ENCODE results near the gene BPIFB3.

The BPIFB3 gene

DNA sequence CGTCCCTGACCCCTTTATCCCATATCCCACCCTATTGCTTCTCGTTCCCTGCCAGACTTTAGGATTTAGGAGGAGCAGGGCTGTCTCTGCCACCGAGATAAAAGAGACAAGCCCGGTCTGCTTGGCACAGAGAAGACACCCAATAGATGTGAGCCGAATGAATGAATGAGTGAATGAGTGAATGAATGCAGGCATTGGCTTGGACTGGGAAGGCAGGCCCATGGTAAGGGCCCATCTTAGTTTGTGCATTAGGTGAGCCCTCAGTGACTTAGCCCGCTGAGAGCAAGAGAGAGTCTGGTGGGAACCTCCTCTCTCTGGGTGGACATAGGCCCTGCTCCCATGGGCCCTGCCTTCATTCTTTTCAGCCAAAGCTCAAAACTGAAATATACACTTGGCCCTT lies 23.1 kb upstream of the BPIFB3 start:
- Histone ChIP-seq H3K4me3 (ENCODE audit: low read depth, low read length) (no peak overlapping the region), H3K4me1 (no peaks in the 10 kb centered on the region), H3K36me3 (ENCODE audit: control insufficient read depth, insufficient read depth, low read length) (no peaks in the 10 kb centered on the region), H3K27me3 (ENCODE audit: control insufficient read depth, insufficient read depth, low read length) (peaks cover 3% of the 10 kb centered on the region), H2AFZ (no peak overlapping the region), H3K9me3 (ENCODE audit: control insufficient read depth, low read length) (no peaks in the 10 kb centered on the region), H3K4me2 (ENCODE audit: low read length) (no peak overlapping the region), H3K27ac (no peak overlapping the region), H3K9ac (no peak overlapping the region), H3K79me2 (no peaks in the 10 kb centered on the region)
- TF ChIP-seq, protein P1, sequence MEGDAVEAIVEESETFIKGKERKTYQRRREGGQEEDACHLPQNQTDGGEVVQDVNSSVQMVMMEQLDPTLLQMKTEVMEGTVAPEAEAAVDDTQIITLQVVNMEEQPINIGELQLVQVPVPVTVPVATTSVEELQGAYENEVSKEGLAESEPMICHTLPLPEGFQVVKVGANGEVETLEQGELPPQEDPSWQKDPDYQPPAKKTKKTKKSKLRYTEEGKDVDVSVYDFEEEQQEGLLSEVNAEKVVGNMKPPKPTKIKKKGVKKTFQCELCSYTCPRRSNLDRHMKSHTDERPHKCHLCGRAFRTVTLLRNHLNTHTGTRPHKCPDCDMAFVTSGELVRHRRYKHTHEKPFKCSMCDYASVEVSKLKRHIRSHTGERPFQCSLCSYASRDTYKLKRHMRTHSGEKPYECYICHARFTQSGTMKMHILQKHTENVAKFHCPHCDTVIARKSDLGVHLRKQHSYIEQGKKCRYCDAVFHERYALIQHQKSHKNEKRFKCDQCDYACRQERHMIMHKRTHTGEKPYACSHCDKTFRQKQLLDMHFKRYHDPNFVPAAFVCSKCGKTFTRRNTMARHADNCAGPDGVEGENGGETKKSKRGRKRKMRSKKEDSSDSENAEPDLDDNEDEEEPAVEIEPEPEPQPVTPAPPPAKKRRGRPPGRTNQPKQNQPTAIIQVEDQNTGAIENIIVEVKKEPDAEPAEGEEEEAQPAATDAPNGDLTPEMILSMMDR (IDR thresholded peaks at IDR 0.05), result no peak

DNA sequence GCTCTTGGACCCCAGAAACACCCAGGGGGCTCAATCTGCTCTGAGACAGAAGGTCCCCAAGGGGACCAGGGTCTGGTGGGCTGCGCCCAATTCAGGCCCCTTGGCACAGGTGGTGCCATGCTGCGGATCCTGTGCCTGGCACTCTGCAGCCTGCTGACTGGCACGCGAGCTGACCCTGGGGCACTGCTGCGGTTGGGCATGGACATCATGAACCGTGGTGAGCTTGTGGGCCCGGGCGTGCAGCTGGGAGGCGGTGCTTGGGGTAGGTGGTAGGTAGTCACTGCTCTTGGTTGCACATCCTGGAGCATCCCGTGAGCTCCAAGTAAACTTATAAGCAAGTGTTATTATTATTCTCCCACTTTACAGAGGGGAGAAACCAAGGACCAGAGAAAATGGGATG lies 22.2 kb upstream of the BPIFB3 start, which contains the start of gene BPIFB6:
TSS of gene BPIFB6 (plus strand) at position 118 of the 400 bp plus-strand sequence. CDS start at position 118, 0 bp downstream.
- Histone ChIP-seq H3K4me2 (ENCODE audit: low read length) (no peak within 1 kb of the TSS), H2AFZ (no peak within 1 kb of the TSS), H3K4me1 (no peaks in the 10 kb centered on the region), H3K9ac (no peak within 1 kb of the TSS), H3K4me3 (ENCODE audit: low read depth, low read length) (no peak within 1 kb of the TSS), H3K79me2 (no peaks in the 10 kb centered on the region), H3K27ac (no peak within 1 kb of the TSS), H3K27me3 (ENCODE audit: control insufficient read depth, insufficient read depth, low read length) (peaks cover 3% of the 10 kb centered on the region), H3K9me3 (ENCODE audit: control insufficient read depth, low read length) (no peaks in the 10 kb centered on the region), H3K36me3 (ENCODE audit: control insufficient read depth, insufficient read depth, low read length) (no peaks in the 10 kb centered on the region)
- TF ChIP-seq, protein P1 (IDR thresholded peaks at IDR 0.05), result no peak

DNA sequence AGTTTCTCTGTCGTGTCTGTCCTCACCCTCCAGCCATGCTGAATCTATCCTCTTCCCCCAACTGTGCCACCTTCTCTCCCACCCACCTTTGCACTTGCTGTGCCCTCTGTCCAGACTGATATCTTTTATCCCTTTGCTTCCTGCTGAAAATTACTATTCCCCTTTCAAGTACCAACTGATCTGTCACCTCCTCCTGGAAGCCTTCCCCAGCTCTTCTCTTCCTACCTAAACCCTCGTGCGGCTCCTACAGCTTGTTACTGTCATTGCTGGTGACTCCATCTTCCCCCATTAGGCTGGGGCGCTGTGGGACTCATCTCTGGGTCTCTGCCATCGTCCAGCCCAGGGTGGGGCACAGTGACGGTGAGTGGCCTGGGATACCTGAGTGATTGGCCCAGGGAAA lies 21.1 kb upstream of the BPIFB3 start:
- no peak overlapping the region for H2AFZ ChIP-seq
- no peaks in the 10 kb centered on the region for H3K36me3 ChIP-seq (ENCODE audit: control insufficient read depth, insufficient read depth, low read length)
- H3K79me2 ChIP-seq, result no peaks in the 10 kb centered on the region
- no peaks in the 10 kb centered on the region for H3K27me3 ChIP-seq (ENCODE audit: control insufficient read depth, insufficient read depth, low read length)
- no peak overlapping the region for H3K27ac ChIP-seq
- H3K9me3 ChIP-seq (ENCODE audit: control insufficient read depth, low read length), result no peaks in the 10 kb centered on the region
- TF ChIP-seq, protein P1 (IDR thresholded peaks at IDR 0.05), result no peak
- no peak overlapping the region for H3K4me2 ChIP-seq (ENCODE audit: low read length)
- H3K9ac ChIP-seq, result no peak overlapping the region
- H3K4me3 ChIP-seq (ENCODE audit: low read depth, low read length), result no peak overlapping the region
- H3K4me1 ChIP-seq, result no peaks in the 10 kb centered on the region

DNA sequence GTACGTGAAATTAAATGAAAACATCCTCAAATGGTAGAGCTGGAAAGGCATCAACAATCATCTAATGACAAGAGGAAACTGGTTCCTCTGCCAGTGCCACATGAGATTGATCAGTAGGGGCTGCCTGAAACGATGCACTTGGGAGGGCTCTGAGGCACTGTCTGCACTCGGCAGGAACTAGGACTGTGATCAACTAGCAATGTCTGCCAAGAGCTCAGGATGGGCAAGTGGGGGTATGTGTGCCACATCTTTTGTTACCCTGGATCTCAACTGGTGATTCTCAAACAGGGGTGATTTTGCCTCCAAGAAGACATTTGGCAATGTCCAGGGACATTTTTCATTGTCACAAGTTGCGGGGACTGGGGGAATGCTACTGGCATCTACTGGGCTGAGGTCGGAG lies 20.3 kb upstream of the BPIFB3 start:
- H3K9ac ChIP-seq, result no peak overlapping the region
- TF ChIP-seq, protein P1 (IDR thresholded peaks at IDR 0.05), result no peak
- no peak overlapping the region for H3K27ac ChIP-seq
- no peak overlapping the region for H3K4me3 ChIP-seq (ENCODE audit: low read depth, low read length)
- no peaks in the 10 kb centered on the region for H3K4me1 ChIP-seq
- H3K27me3 ChIP-seq (ENCODE audit: control insufficient read depth, insufficient read depth, low read length), result no peaks in the 10 kb centered on the region
- no peak overlapping the region for H2AFZ ChIP-seq
- no peaks in the 10 kb centered on the region for H3K9me3 ChIP-seq (ENCODE audit: control insufficient read depth, low read length)
- H3K79me2 ChIP-seq, result no peaks in the 10 kb centered on the region
- no peak overlapping the region for H3K4me2 ChIP-seq (ENCODE audit: low read length)
- H3K36me3 ChIP-seq (ENCODE audit: control insufficient read depth, insufficient read depth, low read length), result no peaks in the 10 kb centered on the region

DNA sequence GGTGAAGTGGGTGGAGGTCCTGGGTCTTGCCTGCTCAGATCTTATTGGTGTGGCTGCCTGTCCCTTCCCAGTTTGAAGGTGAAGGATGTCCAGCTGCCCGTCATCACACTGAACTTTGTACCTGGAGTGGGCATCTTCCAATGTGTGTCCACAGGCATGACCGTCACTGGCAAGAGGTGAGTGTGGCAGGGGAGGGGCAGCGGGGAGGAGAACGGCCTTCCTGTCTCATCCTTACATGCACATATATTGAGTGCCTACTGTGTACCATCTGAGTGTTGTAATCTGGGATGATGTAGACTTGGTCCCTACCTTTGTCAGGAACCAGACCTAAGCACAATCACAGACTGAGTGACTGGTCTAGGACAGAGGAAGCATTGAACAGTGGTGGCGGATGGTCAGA lies 19.6 kb upstream of the BPIFB3 start:
- no peaks in the 10 kb centered on the region for H3K9me3 ChIP-seq (ENCODE audit: control insufficient read depth, low read length)
- no peaks in the 10 kb centered on the region for H3K36me3 ChIP-seq (ENCODE audit: control insufficient read depth, insufficient read depth, low read length)
- no peak overlapping the region for H3K9ac ChIP-seq
- H3K27me3 ChIP-seq (ENCODE audit: control insufficient read depth, insufficient read depth, low read length), result no peaks in the 10 kb centered on the region
- TF ChIP-seq, protein P1 (IDR thresholded peaks at IDR 0.05), result no peak
- no peak overlapping the region for H3K4me2 ChIP-seq (ENCODE audit: low read length)
- H2AFZ ChIP-seq, result no peak overlapping the region
- no peak overlapping the region for H3K4me3 ChIP-seq (ENCODE audit: low read depth, low read length)
- H3K27ac ChIP-seq, result no peak overlapping the region
- no peaks in the 10 kb centered on the region for H3K4me1 ChIP-seq
- H3K79me2 ChIP-seq, result no peaks in the 10 kb centered on the region
